ENCODE results near the gene ADGRG6.
A peak's percentile ranks its signal among the peaks of the same experiment; 100 is the strongest.
"Not testable (repeated sequence)": the region's sequence is repeated elsewhere in the genome, so short reads cannot be mapped to it uniquely, and the experiment has no call there.

Gene ADGRG6

GRCh38 chr6:142322504-142323198, 20.8 kb downstream of the ADGRG6 start:
- no peak for DNase-seq

GRCh38 chr6:142323377-142323776, 21.6 kb downstream of the ADGRG6 start:
- peak; percentile 12 for DNase-seq

DNA sequence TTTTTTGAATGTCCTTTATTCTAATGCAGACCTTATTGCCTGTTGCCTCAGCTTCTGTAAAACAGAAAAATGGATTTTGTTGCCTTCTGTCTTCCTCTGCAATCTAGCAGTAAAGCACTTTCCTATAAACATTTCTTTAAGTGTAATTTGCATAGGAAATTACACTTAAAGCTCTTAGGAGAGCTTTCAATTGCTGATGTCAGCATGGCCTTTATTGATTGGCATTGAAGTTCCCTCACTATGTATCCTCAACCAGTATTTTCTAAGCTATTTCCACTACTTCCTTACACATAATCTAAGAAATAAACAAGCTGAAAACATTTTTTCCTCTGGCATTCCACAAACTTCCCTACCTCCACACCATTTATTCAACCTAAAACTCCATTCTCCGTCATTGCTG, 22.3 kb downstream of the ADGRG6 start:
- no peak for DNase-seq

- DNase-seq, result no peak
These were observed 23.3 kb downstream of the ADGRG6 start for GRCh38 chr6:142325111-142325510.

- DNase-seq, result no peak
These were observed 24.7 kb downstream of the ADGRG6 start for GRCh38 chr6:142326540-142326939.

- no peak for DNase-seq
These were observed 26.3 kb downstream of the ADGRG6 start for GRCh38 chr6:142328070-142328469.

DNA sequence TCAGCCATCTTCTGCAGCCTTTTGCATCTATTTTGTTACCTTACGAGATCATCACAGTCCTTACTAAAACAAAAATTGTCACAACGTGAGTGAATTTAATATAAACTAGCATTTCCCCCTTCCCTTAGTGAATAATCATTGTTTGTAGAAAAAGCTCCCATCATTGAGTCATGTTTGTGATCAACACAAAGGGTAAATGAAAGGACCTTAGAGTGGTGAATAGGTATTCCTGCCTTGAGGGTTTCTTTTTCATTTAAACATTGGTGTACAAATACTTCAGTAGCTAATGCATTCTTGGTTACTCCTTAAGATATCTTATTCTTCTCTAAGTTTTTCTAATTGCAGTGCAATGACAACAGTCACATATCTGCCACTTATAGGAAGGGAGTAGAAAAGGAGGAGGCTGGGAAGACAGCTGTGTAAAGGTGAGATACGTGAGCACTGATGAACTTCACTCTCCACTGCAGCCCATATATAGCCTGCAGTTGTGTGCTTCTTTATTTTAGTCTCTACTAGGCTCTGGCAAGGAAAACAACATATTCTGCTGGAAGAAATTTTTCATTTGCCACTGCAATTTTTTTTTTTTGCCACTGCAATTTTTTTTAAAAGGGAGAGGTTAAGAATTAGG, 27.8 kb downstream of the ADGRG6 start:
- DNase-seq, result no peak

- DNase-seq, result no peak
These were observed 29.3 kb downstream of the ADGRG6 start for GRCh38 chr6:142331075-142331551.

DNA sequence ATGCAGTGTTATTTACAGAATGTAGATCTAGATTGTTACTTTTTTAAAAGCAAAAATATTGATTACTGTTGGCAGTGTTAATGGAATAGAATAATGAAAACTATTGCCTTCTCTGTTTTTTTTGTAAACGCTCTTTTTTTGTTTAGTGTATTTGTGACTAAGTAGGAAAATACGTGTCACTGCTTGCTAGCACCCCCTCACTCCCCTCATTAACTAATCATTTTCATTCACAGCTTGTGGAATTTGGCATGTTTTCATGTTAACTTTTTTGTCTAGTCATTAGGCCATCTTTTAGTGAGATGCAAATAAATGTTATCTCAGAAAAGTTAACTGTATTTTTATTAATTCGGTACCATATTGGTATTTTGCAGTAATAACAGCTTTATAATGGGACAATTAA, 29.8 kb downstream of the ADGRG6 start:
- DNase-seq, result no peak

DNA sequence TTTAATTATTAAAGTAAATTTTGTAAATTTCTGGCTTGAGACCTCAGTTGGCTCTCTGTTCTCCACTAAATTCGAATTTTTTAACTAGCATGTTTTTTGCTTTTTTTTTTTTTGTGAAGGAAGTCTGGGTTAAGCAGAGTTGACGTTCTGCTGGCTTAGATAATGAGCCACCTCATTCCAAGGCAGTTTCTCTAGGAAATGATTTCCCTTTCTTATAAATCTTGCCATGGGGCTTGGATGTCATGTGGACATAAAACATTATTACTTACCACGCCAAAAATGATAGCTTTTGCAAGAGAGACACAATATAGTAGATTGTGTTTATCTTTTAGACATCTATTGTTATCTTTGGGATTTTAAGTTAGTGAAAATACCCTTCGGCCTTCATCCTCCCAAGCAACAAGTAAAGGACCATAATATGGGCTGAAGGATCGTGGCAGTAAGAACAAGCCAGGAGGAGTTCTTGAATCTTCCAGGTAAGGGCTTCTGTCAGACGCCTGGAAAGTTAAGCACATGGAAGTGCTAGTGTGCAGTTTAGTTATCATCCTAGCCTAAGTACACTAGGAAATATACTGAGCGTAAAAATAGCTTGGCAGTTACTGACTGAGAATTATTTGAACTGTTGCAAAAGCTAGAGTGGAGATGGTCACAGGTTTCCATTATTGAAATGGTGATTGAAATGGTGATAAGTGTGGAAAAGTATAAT, 30.7 kb downstream of the ADGRG6 start:
- DNase-seq, result no peak

DNA sequence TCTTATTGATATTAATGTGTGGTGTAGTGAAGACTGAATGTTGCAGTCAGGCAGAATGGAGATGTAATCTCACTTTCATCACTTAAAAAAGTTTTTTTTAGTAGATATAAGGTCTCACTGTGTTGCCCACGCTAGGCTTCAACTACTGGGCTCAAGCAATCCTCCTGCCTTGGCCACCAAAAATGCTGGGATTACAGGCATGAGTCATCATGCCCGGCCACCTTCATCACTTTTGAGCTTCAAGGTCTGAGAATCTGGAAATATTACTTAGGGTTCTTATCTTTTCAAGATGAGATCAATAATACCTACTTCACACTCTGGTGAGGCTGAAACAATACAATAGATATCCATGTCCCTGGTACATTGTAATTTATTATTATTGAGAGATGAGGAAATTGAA, 31.6 kb downstream of the ADGRG6 start:
- no peak for DNase-seq

- DNase-seq, result no peak
These were observed 32.5 kb downstream of the ADGRG6 start for GRCh38 chr6:142334294-142334693.

DNA sequence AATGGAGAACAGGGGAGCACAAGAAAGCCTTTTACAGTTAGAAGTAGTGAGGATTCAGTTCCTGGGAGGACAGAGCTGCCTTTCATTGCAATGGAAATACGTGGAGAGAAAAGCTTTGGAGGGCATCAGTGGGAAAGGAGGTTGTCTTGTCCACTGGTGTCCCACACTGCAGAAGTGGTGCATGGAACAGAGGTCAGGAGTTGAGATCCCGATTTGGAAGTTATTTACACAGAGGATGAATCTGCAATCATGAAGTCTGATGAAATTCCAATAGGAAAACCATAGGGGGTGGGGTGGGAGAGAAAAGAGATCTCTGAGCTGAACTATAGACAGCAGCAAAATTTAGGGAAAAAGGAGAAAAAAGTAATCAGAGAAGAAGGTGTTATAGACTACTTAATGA, 33.6 kb downstream of the ADGRG6 start:
- no peak for DNase-seq

DNA sequence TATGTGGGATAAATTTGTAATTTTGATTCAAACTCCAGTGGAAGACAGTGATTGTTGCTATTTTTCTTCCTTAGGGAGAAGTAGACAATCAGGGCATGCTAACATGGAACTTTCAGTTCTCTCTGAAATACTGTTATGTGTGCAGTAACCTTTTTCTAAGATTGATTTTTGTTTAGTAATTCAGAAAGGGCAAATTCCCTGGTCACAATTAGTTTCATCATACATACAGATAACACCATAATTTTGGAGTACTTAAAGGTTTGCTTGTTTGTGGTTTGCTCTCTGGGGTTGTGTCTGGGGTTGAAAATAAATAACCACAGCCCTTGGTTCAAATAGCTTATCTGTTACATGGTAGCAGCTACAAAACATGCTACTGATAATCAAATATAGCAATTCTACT, 34.4 kb downstream of the ADGRG6 start:
- no peak for DNase-seq

- no peak for DNase-seq
These were observed 35.0 kb downstream of the ADGRG6 start for GRCh38 chr6:142336787-142337186.

GRCh38 chr6:142339113-142339512, 37.3 kb downstream of the ADGRG6 start:
- DNase-seq, result peak; percentile 25

- no peak for DNase-seq
These were observed 38.3 kb downstream of the ADGRG6 start for GRCh38 chr6:142339968-142340658.

DNA sequence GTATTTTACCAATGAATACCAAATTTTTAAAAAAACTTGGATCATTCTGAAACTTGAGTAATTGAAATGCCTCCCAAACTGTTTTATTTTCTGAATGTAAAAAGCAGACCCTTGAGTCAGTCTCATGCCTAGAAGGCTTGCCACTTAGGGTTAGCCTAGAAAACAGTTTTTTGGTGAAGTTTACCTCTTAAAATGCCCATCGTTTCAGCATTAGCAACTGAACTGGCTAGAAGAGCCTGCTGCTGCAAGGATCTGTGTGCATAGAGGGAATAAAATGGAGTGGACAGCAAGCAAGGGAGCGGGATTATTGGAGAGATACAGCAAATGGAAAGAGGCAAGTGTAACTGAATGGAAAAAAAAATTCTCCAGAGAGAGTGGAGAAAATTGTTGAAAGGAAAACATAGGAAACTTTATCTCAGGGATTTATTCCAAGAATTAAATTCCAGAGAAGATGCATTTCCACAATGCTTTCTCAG, 40.1 kb downstream of the ADGRG6 start:
- no peak for DNase-seq

DNA sequence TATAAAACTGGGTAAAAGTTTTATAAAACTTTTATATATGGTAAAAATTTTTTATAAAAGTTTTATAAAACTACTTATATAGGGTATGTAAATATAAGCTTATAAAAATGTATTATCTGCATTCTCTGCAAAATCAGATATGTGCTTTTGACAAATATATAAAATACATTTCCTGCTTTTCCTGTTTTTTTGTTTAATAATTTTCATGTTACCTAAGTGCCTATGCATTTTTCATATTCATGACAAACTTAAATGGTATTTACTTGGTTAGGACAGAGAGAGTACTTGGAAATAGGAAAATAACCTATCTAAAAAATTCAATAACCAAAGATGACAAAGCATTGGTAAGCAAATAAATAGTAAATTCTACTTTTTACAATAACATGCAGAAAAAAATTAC, 41.2 kb downstream of the ADGRG6 start:
- no peak for DNase-seq

- DNase-seq, result no peak
These were observed 42.1 kb downstream of the ADGRG6 start for GRCh38 chr6:142343938-142344337.

DNA sequence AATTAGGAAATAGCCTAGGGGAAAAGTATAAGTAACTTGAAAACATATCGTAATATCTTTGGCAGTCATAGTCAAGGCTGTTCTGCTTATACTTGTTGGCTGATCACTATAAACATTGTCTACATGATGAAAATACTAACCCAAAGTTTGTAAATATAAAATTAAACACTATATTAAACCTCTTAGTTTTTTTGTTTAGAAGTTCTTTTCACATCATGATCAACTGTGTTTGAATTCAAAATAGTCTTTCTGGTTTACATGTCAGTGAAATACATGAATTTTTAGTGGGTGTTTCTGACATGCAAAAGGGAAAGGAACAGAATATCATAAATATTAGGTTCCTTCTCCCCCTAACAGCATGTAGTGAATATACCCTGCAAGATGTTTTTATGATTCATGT, 43.5 kb downstream of the ADGRG6 start:
- no peak for DNase-seq

GRCh38 chr6:142346166-142346565, 44.4 kb downstream of the ADGRG6 start:
- DNase-seq, result not testable (repeated sequence)

GRCh38 chr6:142349215-142349823, 47.5 kb downstream of the ADGRG6 start:
- no peak for DNase-seq

All from NCI-H2171 treated with DMSO at 0.1 percent for 48 hours (cell line).